HPDE6-E6E7 (cell line): ENCODE measurements around the gene C8B.

Experiments used
- DNase-seq: peaks from one replicate; pipeline ENCODE4 v3.0.0; 2011; ENCODE audit warnings: missing footprints; ENCODE audit errors: extremely low spot score

Gene C8B

GRCh38 chr1:56972976-56973375 is 7.2 kb upstream of the C8B start:
- no peak for DNase-seq

GRCh38 chr1:56970280-56970679 is 4.5 kb upstream of the C8B start:
- DNase-seq, result no peak

- no peak for DNase-seq
Measured at GRCh38 chr1:56968878-56969495, 3.2 kb upstream of the C8B start.

DNA sequence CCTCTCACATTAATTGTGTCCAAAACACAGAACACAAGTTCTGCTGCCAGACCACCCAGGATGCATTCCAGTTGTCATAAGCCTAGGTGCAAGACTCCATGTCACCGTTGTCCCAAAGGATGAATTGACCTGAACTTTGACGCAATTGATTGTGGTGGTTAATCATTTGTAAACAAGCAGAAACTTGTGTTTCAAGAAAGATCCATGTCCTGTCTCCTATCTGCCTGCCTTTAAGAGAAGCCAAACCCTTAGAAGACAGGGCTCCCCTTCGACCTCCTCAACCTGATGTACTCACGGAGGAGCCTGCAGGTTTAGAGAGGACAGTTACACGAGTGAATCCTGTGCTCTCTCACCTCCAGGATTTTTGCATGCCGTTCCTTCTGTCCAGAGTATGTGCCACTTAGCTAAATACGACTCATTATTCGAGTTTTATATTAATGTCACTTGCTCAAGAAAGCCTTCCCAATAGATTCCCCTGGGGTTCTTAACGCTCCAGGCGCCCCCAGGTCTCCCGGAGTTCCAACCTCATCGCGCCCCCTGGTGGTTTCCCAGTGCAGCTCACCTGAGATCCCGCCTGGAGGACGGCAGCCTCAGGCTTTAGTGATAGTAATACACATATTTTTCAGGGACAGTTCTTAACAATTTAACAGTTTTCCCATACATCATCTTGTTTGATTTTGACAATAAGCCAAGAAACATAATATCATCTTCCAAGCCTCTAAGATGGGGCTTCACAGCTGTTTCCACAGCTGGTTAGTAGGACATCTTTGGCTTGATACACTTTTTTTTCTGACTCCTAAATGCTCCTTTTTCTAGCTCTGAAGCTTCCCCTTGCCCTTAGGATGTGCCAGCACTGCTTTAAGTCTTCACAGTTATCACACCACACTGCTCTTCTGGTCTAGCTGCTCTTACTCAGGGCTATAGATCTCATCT is 2.4 kb upstream of the C8B start:
- DNase-seq, result no peak

DNA sequence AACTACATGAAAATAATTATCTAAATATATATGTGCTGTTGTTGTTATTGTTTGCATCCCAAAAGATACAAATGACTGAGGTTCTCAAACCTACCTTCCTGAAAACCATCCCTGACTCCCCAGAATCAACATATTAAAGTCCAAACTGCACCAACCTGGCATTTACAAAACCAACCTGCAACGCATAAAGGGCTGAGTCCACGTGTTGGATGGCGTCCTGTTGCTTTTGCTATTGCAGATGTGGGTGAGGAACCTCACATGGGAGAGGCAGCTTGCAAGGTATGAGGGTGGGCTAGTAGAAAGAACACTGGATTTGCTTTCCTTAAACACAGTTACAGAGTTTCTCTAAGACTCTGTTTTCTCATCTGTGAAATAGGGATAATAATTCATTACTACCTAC is 1.5 kb upstream of the C8B start:
- no peak for DNase-seq

GRCh38 chr1:56966698-56966999 is 834 bp upstream of the C8B start:
- DNase-seq, result no peak

DNA sequence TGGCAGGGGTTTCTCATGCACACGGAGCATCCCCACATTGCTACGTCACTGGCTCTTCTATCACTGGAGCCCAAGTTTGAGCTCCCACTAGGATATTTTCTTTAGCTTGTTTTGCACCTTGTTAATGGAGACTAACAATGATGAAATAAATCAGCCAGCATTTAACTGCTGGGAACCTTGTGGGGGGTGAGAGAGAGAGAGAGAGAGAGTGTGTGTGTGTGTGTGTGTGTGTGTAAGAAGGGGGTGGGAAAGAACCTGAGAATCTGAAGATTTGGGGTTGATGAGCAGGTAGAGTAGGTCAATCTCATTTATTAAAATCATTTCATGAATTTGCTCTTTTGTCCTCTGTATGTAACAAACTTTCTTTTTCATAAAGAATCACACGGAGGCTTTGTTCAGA is 624 bp downstream of the C8B start:
- no peak for DNase-seq

DNA sequence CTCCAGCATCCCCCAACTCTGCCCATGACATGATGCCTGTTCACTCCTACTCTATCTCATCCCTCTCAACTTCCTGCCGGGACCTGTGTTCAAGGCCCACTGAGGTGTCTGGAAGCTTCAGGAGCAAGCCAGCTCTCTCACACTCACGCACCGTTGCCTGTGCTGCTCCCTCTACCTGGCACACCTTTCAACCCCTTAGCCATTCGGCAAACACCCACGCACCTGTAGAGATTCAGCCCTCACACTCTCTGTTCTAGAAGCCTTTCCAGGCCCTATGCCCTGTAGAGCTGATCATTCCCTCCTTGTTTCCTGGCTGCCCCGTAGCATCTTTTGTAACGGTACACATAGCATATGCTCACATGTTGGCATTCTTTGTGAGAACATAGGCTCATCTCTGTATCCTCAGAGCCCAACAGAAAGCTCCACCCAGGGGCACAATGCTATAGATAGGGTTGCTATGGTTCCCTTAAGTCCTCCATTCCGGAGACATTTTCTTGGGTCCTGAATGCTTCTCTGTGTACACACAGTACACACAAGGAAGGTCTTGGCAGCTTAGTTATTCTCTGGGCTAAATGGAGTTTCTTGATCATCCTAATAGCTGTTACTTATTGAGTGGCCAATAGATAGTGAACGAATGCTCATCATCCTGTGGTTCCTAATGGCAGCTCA is 1.3 kb downstream of the C8B start:
- no peak for DNase-seq

DNA sequence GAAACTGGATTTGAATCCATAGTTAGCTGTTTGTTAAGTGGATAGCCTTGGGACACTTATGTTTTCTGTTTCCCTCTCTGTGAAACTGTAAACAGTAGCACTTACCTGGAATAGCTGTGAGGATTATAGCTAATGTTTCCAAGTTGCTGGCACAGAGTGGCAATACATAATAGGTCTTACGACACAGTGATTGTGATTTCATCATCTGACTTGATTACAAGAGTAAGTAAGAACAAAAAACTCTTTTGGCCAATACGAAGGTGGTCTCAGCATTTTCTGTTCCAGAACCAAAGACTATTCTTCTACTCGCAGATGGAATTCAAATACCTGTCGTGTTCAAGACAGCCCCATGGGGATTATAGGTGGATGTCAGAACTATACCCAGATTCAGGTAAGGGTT is 2.1 kb downstream of the C8B start:
- DNase-seq, result no peak

GRCh38 chr1:56961426-56961825 is 4.4 kb downstream of the C8B start:
- no peak for DNase-seq

- no peak for DNase-seq
Measured at GRCh38 chr1:56958526-56958925, 7.3 kb downstream of the C8B start.

- DNase-seq, result no peak
Measured at GRCh38 chr1:56957931-56958330, 7.9 kb downstream of the C8B start.

DNA sequence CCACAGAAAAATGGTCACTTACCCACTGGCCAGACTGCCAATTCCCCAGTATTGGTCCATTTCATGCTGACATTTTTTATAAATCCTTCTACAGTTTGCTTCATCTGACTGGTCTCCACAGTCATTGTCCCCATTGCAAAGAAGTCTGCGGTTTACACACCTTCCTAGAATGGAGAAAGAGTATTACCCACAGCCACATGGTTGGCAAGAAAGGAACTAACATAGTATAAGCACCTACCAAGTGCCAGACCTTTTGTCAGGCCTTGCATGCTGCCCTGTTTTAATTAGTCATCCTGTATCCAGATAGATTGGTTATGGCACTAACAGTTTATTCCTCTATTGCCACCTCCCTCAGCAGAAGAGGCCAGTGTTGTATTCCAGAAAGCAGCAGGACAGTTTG is 11.2 kb downstream of the C8B start:
- DNase-seq, result no peak

DNA sequence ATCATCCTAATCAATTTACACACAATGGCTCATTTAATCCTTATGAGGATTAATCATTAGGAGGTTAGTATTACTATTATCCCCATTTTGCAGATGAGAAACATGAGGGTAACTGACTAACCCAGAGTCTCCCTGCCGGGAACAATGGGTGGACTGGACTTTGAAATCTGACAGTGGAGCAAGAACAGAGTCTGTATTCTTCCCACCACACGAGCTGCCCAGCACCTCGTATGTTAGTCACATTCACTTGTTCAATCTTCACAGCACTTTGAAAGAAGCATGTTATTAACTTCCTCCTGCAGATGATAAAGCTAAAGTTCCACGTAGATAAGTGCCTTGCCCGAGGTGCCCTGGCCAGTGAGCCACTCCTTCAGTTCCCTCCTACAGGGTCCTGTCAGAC is 12.4 kb downstream of the C8B start:
- DNase-seq, result no peak

GRCh38 chr1:56952501-56952900 is 13.3 kb downstream of the C8B start:
- no peak for DNase-seq

DNA sequence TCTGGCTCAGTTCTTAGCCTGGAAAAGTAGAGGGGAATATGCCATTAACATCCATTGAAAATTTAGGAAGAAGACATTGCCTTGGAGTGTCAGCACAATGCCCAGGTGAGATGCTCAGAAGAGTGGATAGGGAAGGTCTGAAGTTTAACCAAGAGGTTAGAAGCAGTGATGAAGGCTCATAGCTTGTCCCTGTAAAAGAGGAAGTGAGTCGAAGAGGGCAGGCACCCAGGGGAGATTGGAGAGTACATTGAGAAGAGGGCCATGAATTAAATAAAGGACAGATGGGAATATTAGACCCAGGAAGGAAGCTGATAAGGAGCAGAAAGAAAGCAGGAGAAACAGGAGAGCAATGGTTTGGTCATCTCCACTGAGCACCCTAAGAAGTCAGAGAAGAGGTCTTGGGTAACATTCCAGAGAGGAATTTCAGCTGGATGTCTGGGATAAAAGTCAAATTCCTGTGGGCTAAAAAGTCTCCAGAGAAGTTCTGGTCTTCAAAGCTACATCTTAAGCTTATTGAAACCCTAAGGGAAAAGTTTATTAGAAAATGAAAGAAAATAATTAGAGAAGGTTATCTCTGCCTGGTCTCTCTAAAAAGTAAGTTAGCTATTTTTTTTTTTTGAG is 17.3 kb downstream of the C8B start:
- DNase-seq, result no peak

DNA sequence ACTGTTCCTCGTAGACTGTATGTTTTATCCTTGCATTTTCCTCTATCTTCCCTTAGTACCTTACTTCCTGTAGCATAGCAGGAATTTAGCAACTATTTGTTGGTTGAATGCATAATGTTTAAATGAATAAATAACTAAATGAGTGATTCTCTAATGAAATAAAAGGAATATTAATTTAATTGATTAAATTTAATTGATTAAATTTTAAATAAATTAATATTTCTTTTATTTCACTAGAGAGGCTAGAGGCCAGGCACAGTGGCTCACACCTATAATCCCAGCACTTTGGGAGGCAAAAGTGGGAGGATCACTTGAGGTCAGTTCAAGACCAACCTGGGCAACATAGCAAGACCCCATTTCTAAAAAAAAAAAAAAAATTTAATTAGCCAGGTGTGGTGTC is 25.8 kb downstream of the C8B start:
- DNase-seq, result no peak

GRCh38 chr1:56939209-56939608 is 26.6 kb downstream of the C8B start:
- DNase-seq, result no peak

GRCh38 chr1:56938646-56939045 is 27.2 kb downstream of the C8B start:
- no peak for DNase-seq

DNA sequence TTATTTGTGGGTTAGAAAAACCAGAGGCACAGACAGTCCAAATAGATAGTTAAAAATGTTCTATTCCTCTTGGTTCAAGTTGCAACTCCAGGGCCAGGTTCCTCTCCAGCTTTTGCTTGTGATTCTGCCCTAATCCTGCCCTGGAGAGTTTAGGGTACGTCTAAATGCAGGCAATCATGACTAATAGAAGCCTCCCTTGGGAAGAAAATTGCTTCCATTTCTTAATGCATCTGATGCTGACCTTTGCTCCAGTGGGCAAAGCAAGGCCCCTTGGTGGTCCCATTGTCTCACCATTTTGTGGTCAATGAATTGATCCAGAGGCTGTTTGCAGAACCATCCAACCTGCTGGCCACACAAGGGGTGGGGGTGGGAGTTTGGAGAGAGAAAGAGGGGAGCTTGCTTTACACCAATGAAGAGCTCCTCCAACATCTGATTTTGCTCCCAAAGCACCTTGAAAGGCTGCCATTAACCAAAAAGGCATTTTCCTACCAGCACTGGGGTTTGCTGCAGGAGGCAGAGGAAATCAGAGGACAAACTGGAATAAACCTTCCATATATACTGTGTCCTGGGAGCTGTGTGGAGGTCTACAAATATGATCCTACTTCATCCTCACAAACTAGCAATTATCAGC is 31.3 kb downstream of the C8B start:
- no peak for DNase-seq

DNA sequence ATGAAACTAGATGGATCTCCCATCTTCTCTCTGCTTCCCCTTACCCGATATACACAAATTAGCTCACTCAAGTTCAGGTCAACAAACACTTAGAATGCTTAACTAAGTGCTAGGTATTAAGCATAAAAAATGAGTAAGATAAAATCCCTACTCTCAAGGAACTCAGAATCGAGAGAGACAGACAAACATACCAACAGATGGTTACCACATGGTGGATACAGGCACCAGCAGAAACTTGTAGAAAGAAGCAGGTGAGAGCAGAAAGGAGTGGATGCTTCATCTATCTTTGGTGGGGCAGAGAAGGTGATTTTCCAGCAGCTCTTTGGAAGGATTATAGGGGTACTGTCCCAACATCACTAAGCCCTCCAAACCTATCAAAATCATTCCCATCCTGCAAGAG is 32.2 kb downstream of the C8B start:
- no peak for DNase-seq

DNA sequence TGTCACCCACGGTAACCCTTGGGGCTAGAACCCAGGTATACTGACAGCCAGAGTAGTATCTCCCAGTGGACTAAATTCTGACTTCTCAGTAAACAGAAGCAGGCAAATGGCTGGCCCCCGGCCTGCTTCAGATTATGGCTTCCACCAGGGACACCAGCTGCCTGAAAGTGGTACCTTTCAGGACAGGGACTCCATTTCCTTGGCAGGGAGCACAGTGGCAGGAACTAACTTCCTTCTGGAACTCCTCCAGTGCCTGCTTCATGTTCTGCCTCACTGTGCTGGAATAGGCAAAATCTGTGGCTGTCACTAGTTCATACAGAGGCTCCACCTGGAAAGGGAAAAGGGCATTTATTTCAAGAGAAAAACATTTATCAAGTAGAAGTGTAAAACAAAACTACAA is 32.7 kb downstream of the C8B start:
- DNase-seq, result no peak
